HG03460 (cell line): ENCODE data around the gene JAKMIP2.
"Not testable (repeated sequence)": the region's sequence is repeated elsewhere in the genome, so short reads cannot be mapped to it uniquely, and the experiment has no call there.

Source experiments
- ATAC-seq: cut with Tn5 transposase; IDR thresholded peaks from one replicate; pipeline ENCODE4 v1.9.1; 2021; ENCODE audit not compliant: unreplicated experiment

JAKMIP2 gene

DNA sequence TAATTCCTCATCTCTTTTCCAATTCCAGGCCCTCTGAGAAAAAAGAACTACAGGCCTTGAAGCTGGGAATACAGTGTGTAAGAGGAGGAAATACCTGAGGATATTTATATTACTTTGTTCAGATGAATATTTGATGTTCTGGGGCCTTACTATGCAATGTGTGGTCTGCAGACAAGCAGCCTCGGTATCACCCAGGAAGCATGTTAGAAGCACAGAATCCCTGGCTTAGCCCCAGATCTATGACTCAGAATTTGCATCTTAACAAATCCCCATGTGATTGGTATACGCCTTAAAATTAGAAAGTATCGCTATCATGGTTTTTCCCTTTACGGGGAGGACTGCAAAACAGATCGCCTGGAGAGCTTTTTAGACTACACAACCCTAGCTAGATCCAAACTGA, 121.0 kb downstream of the JAKMIP2 start:
- no peak for ATAC-seq

GRCh38 chr5:147659166-147659929, 123.2 kb downstream of the JAKMIP2 start:
- ATAC-seq = no peak

DNA sequence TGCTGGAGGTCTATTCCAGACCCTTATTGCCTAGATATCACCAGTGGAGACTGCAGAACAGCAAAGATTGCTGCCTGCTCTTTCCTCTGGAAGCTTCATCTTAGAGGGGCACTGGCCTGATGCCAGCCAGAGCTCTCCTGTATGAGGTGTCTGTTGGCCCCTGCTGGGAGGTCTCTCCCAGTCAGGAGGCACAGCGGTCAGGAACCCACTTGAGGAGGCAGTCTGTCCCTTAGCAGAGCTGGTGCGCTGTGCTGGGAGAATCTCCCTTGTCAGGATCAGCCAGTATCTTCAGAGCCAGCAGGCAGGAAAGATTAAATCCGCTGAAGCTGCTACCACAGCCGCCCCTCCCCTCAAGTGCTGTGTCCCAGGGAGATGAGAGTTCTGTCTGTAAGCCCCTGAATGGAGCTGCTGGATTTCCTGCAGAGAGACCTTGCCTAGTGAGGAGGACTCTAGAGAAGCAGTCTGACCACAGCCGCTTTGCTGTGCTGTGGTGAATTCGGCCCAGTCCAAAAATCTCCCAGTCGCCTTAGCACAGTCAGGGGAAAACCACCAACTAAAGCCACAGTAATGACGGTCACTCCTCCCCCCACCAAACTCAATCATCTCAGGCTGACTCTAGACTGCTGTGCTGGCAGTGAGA, 124.1 kb downstream of the JAKMIP2 start:
- ATAC-seq = no peak

GRCh38 chr5:147648597-147648996, 133.9 kb downstream of the JAKMIP2 start:
- no peak for ATAC-seq

DNA sequence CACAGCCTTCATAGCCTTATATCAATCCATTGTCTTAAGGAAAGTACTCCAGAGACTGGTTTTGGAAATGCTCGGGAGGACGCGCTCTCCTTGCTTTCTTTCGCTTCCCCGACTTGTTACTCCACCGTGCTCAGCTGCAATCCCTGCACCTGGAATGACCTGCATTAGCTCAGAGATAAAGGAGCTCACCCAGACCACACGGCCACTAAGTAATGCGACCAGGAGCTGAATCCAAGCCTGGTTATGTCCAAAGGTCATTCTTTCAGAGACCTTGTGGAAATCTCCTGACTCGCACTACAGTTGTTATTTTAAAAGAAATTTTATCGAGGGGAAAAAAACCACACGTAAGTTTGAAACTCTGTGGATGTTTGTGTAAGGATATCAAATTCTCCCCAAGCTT, 137.3 kb downstream of the JAKMIP2 start:
- no peak for ATAC-seq

DNA sequence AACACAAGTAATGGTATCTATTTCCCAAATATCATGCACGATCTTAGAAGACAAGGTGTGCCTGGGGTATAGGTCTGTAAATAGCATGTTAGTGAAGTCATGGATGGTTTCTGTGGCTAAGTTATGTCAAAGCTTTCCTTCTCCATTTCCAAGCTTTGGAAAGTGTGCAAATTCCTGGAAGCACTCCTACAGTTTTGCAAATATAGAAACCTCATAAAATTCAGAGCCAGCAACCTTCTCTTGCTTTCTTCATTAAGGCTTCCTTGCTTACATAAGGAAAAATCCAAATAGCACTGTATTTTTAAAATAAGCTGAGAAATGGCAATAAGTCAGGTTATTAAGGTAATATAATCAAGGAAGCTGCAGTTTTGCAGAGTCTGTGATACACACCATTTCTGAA, 138.1 kb downstream of the JAKMIP2 start:
- ATAC-seq = no peak

- ATAC-seq = no peak
These were observed 139.4 kb downstream of the JAKMIP2 start for GRCh38 chr5:147643142-147643541.

- ATAC-seq = no peak
These were observed 139.9 kb downstream of the JAKMIP2 start for GRCh38 chr5:147642666-147643065.

DNA sequence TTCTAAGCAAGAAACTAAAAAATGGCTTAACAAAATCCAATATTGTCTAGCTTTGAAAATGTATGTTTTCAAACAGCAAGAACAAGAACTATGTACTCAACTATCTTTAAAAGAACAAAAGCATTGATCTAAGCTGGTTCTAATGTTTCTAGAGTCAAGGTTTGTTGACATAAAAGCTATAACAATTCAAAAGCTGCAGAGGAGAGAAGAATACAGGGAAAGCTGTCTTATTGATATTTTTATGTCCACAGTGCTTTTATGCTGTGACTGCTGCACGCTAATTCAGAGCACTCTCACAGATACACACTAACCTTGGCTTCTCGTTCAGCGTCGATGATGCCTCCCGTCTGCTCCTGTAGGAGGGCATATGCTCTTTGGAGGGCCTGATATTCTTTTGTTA, 143.2 kb downstream of the JAKMIP2 start:
- no peak for ATAC-seq

DNA sequence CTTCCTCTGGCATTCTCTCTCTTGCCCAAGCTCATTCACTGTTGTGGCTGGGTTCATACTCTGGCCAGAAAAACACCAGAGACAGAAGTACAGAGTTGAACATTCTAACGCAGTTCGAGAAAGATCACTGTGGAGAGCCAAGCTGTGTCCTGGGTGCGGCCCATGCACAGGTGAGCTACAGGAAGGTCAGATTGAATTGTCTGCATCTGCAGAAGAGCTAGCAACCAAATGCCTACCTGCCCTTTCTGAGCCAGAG, 145.9 kb downstream of the JAKMIP2 start:
- no peak for ATAC-seq

- no peak for ATAC-seq
These were observed 146.4 kb downstream of the JAKMIP2 start for GRCh38 chr5:147635882-147636728.

- not testable (repeated sequence) for ATAC-seq
These were observed 147.1 kb downstream of the JAKMIP2 start for GRCh38 chr5:147635439-147635838.

DNA sequence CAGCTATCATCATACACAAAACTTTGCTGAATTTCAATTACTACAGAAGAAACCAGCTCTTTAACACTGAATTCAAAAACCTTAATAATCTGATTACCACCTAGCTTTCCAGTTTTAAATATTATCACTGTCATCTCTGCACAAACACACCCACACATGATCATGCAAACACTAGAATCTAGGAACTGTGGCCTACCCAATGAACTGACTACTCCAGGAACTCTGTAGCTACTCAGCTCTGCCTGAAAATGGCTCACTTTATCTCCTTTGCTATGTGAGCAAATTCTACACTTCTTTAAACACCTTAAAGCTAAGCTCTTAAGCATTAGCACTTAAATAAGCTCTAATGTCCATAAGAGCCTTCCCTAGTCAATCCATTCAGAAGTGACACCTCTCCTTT, 149.4 kb downstream of the JAKMIP2 start:
- ATAC-seq = no peak

- no peak for ATAC-seq
These were observed 151.0 kb downstream of the JAKMIP2 start for GRCh38 chr5:147631428-147632003.

DNA sequence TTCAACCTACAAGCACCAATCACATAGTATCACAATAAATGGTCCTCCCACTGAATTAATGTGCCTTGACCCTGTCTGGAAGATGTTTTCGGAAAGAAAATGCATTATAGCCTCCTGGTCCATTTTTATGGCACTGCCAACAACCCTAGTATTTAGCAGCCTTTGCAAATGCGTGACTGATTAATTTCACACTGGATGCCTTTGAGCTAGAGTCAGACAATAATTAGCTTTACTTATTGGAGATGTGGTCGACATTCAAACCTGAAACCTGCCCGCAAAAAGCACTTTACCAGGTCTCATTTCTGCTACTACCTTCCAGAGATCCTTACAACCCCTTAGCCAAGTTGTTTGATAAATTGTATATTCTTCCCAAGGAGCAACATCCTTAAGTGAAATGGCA, 153.3 kb downstream of the JAKMIP2 start:
- ATAC-seq = no peak

DNA sequence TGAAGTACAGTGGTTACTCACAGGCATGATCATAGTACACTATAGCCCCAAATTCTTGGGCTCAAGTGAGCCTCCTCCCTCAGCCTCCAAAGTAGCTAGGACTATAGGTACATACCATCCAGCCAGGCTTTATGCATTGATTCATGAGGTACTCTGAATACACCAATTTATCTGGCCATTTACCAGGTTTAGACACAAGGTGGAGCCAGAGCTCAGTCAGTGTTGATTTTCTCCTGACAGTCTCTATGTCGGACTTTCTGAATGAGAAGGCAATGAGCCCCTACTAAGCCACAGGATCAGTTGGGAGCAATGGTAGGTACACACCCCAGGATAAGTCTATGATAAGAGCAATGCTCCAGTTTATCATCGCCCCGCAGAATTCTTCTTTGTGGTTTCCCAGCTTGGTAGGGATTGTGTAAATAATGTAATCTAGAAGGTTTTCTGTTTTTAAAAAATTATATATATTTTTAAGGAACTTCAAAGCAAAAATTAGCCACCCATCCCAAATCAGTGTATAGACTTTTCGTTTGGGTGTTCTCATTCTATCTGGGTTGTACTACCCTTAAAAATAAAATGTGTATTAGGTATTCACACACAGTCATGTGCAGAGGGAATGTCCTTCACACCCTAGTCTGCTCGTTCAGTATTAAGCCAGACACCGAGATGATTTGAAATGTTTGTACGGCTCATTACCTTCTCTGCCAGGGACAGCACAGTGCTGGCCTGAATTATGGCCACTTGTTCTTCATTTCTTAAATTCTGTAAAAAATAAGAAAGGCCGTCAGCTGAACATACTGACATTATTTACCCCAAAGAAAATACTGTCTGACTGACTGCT, 154.3 kb downstream of the JAKMIP2 start:
- ATAC-seq = peak; percentile 87

- ATAC-seq = no peak
These were observed 156.1 kb downstream of the JAKMIP2 start for GRCh38 chr5:147626464-147626863.

DNA sequence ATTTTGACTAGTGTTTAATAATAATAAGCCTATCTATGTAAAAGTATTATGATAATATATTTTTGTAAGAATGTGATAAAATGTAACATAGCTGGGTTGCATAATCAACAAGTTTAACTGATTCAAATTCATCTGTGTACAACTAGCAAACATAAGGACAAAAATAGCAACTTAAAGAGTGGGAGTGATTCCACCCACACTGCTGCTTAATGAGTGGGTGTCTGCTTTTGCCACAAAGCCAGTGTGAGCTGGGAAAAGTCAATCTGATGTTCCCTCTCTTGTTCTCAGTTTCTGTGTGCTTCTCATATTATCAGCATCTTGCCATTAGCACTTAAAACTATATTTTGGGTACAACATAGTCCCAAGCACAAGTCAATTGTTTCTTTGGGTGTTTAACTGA, 161.5 kb downstream of the JAKMIP2 start:
- ATAC-seq = no peak

DNA sequence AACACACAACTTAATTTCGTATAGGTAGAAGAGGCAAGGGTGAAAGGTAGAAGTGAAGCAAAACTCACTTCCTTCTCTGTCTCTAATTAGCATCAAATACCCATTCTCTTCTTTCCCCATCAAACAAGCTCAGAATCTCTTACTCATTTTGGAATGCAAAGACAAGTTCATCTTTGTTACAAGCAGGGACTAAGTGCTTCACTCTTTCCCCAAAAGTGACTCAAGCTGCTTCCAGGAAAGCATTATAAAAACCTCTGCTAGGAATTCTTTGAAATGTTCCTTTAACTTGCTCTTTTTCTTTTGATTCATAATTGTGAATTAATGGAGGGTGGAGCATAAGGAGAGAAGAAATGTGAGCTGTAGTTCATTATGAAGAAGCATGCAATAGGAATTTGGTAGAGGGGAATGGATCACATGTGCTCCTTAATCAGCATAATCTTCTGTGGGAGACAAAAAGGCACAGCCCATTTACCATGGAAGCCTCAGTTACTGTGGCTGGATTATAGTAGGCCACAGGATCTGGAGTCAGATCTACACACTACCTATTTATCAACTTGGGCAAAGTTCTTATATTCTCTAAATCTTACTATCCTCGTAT, 163.1 kb downstream of the JAKMIP2 start:
- no peak for ATAC-seq

- no peak for ATAC-seq
These were observed 164.7 kb downstream of the JAKMIP2 start for GRCh38 chr5:147617711-147618350.
